HuH-7.5 (cell line): ENCODE results near the gene FRMD8.
"Not testable (repeated sequence)": the region's sequence is repeated elsewhere in the genome, so short reads cannot be mapped to it uniquely, and the experiment has no call there.

ENCODE experiments used
- DNase-seq: peaks from one replicate; pipeline ENCODE4 v3.0.0; 2011; ENCODE audit warnings: low spot score

FRMD8 gene

DNA sequence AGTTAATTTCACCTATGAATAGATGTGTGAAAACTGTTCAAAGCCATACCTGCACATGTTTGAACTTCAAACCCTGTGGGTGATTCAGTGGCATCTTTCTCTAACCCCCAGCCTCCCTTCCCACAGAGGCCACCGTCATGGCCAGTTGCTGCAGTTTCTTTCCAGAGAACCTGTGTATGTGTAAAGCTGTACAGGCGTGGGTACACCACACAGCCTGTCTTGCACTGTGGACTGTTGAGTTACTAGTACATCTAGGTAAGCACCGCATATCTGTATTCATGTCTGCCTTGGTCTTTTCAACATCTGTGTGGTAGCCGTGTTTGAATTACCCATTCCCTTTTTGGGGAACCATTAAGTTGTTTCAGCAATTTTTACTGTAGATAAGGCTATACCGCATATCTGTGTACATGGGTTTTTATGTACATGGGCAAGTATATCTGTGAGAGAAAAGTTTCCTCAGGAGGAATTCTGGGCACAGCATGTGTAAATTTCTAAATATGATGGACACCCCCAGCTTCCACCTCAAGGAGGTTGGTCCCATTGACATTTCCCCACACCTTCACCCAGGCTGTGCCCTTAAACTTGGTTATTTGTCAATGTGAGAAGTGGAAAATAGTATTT is 50.1 kb downstream of the FRMD8 start:
- no peak for DNase-seq

DNA sequence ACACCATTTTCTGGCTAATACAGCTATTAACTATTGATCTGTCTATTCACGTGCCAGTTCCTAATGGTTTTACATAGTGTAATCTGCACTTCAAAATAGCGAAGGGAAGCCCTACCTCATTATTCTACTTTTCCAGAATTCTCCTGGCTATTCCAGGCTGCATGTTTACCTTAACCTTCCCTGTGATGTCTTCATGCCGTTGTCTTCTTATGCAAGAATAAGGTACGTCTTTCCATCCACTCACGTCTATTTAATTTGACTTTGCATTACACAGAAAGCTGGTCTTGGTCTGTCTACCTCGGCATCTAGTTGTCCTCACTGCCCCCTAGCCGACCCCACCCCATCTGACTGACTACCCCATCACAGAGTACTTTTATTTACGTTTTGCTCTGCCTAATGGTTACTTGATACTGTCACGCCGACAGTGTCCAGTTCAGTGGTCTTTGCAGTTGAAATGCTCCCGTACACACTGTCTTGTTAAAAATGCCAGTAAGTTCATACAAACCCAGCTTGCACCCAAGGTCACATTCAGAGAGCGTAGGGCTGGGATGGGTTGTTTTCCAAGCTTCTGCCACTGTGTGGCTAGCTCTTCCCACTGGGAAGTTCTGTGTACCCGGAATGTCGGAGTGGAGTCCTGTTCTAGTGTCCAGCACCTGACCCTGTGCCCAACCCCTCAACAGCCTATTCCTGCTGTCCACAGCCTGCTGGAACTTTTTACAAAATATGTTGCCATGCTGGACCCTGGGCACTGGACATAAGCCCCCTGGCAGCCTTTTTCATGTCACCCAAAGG is 51.2 kb downstream of the FRMD8 start:
- DNase-seq: no peak

DNA sequence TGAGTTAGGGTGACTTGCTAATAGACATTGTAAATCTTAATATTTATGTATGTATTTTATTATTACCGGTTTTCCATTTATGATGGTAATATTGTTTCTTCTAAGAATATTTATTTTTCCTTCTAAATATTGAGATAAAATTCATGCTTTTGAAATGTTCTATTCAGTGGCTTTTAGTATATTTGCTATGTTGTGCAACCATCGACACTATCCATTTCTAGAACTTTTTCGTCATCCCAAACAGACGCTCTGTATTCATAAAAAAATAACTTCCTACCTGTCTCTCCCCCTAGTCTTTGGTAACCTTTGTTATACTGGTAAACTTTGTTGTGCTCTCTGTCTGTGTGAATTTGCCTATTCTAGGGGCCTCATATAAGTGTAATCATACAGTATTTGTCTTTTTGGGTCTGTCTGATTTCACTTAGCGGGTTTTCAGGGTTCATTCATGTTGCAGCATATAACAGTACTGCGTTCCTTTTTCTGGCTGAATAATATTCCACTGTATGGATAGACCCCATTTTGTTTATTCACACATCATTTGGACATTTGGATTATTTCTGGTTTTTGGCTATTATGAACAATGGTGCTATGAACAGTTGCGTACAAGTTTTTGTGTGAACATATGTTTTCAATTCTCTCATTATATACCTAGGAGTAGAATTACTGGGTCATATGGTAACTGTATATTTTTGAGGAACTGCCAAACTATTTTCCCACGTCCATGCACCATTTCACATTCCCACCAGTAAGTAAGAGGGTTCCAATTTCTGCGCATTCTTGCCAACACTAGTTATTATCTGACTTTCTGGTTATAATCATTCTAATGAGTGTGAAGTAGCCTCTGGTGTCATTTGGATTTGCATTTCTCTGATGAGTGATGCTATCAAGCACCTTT is 52.1 kb downstream of the FRMD8 start:
- DNase-seq: no peak

DNA sequence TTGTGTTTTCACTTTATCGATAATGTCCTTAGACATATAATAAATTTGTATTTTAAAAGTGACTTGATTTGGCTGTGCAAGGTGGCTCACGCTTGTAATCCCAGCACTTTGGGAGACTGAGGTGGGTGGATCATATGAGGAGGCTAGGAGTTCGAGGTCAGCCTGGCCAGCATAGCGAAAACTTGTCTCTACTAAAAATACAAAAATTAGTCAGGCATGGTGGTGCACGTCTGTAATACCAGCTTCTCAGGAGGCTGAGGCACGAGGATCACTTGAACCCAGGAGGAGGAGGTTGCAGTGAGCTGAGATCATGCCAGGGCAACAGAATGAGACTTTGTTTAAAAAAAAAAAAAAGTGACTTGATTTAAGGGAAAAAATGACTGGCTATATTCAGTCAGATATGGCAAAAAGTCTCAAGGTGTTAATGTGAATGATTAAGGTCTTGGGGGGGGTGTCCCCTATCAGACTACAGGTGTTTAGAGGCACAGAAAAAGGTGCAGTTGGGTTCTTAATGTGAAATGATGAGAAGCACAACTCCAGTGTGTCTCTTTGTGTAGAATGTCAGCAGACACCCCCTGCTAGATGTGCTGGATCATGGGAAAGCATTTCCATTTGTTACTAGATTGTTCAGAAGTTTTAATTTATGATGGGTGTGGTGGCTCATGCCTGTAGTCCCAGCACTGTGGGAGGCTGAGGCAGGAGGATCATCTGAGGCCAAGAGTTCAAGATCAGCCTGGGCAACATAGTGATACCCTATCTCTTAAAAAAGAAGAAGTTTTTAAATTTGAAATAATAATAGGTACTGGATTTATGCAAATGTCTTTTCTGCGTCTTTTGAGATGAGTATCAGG is 53.1 kb downstream of the FRMD8 start:
- DNase-seq: no peak

DNA sequence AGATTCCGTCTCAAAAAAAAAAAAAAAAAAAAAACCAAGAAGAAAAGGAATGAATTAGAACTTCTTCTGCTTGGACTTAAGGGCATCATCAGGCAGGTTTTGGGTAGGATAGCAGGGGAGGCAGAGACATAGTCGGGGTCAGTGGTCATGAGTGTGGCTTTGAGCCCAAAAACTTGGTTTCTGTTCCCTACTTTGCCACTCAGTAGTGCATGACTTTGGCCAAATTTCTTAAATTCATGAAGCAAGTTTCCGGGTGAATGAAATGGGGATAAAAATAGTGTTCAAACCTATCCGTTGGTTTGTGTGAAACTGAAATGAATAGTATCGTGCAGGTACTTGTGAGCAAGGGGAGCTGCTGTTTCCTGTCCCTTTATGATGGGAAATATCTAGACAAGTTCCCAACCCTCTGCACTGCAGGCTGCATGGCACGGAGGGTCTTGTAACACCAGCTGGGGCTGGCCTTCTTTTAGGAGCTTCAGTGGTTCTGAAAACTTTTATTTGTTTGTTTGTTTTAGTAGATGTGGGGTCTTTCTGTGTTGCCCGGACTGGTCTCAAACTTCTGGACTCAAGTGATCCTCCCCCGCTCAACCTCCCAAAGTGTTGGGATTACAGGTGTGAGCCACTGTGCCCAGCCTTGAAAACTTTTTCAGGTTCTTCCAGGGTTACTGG is 54.5 kb downstream of the FRMD8 start:
- DNase-seq: no peak

DNA sequence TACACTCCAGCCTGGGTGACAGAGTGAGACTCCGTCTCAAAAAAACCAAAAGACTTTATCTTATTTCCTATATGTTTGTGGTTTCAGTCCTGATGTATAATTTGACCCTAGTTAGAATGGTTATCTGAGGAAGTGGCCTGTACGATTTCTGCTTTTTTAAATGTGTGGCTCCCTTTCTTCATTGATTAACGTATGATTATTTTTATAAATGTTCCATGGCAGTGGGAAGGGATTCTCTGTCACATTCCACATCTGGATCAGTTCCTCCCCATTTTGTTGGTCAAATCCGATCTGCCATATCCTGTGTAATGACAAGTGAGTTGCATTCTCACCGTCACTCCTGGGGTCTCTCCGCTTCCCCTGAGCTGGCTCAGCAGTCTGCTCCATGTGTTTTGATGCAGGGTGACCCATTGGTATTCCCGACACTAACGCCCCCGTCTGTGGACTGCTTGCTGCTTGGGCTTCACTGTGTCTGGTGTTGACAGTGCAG is 56.5 kb downstream of the FRMD8 start:
- no peak for DNase-seq

DNA sequence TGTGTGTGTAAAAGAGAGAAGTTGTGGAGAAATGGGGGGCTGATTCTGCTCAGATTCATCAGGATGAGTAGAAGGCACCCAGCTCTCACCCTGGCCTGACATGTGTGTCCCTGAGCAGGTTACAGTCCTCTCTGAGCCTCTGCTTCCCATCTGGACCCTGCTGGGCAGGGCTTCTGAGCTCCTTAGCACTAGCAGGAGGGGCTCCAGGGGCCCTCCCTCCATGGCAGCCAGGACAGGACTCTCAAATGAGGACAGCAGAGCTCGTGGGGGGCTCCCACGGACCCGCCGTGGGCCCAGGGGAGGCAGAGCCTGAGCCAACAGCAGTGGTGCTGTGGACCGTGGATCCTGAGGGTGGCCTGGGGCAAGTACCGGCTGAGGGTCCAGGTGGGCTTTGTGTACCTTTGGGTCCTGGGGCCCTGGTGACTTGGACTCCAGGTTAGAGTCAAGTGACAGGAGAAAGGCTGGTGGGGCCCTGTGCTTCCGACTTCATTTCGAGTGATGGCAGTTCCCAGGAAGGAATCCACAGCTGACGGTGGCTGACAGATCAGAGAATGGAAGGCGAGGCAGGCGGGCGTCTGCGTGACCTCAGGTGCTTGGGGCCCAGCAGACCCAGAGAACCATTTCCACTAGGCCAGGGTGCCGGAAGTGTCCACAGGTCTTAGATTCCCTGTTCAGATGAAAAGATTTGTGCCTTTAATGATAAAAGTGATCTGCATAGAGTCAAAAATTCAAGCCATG is 58.0 kb downstream of the FRMD8 start:
- DNase-seq: no peak

DNA sequence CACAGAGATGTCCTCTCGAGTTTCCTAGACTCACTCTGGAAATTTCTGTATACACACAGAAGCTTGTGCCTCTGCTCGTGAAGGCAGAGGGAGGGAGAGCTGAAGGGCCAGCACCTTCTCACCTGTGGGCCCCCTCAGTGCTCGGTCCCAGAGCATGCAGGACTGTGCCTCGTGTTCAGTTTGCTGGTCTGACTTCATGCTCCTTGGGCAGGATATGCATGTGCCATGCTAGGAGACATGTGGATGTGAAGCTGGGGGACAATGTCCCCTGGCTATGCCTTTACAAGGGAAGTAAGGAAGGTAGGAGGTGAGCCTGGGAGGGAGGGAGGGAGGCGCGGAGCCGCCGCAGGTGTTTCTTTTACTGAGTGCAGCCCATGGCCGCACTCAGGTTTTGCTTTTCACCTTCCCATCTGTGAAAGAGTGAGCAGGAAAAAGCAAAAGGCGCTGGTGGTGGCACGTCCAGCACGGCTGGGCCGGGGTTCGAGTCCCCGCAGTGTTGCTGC is 58.7 kb downstream of the FRMD8 start:
- DNase-seq: no peak

DNA sequence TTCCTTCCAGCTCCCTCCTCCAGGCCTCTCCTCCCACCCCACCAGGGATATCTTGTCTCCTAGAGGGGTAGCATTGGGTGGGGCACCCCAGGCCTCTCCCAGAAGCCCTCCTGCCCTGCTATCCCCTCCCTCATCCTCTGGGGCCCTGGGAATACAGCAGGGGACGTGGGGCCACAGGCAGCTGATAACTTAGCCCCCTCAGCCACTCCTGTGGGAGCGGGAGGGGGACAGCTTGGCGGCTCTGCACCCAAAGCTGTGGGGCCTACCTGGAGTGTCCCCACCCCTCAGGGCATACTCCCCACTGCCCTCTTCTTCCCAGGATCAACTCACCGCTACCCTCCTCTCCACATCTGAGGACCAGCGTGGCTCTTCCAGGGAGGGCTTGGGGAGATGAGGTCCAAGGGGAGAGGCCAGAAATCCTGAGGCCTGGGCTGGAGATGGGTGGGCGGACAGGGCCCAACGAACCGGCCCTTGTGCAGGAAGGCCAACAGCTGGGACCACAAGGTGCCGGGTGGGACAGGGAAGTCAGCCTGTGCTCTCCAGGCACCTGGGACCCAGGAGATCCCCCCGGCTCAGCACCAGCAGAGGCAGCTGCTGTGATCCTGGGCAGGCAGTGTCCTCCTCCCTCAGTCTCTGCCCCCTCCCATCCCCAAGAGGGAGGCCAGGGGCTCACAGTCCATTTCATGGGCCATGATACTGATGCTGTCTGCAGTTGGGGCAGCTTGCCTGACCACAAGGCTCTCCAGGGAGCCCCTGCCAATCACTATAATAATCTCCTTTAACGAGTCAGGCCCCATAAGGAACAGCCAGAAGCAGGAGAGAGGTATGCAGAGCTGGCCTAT is 59.4 kb downstream of the FRMD8 start:
- no peak for DNase-seq

DNA sequence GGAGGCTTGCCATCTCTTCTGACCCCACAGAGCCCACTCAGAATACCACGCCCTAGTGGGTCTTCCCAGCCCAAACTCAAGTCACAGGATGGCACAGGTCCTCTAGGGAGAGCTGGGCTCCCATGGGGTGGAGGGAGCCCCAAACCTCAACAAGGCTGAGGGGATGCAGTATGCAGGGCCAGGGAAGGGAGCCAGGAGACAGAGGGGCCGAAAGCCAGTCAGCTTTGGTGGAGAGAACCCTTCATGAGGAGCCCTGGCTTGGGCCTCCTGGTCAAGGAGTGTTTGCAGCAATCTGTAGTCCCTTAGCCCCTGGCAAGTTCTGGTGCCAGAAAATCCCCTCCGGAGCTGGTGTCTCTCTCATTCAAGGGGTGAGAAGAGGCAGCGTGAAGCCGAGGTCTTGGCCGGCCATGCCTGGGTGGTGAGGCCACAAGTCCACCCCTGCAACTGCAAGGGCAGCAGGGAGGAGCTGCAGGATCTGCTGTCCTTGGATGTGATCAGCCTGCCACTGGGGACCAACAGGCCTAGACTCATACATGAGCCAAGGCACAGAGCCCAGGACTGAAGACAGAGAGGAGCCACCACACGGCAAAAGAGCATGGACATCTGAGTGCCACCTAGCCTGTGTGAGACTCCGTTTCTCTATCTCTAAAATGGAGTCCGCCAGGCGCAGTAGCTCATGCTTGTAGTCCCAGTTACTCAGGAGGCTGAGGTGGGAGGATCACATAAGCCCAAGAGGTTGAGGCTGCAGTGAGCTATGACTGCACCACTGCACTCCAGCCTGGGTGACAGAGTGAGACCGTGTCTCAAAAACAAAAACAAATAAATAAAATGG is 60.2 kb downstream of the FRMD8 start:
- no peak for DNase-seq

DNA sequence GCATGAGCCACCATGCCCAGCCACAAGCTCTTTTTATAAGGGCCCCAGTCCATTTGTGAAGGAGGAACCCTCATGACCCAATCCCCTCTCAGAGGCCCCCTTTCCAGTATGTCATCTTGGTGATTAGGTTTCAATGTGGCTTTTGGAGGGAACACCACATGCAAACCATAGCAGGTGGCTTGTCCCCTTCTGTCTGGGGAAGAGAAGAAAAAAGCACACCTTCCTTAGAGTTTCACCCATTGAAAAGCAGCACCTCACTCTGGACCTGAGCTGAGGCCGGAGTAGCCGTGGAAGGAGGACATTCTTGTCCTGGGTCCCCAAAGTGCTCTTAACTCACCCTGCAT is 61.6 kb downstream of the FRMD8 start:
- no peak for DNase-seq

DNA sequence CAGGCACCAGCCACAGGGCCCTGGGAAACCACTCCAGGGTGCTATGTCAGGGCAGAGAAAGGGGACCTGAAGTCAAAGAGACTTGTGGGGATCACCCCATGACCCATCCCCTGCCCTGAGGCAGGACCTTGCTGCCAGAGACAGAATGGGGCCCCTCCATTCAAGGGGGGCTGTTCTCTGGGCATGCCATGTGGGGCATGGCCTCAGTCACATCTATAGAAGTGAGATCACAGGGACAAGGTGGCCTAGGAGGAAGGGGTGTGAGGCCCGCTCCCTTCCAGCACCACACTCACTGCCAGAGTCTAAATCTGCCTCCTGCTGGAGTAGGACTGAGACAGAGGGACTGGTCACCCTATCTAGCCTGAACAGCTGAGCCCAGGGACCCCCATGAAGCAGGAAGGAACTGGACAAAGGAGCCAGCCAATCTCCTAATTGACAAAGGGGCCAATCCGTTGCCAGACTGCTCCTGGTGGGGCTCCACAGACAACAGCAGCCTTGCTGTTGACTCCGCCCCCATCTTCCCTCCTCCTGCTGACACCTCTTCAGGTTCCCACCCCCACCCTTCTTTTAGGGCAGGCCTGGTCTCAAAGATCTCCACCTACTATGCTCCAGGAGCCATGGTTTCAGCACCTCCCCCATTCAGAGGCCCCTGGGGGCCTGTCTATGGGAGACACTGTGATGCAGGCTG is 62.1 kb downstream of the FRMD8 start:
- DNase-seq: no peak

DNA sequence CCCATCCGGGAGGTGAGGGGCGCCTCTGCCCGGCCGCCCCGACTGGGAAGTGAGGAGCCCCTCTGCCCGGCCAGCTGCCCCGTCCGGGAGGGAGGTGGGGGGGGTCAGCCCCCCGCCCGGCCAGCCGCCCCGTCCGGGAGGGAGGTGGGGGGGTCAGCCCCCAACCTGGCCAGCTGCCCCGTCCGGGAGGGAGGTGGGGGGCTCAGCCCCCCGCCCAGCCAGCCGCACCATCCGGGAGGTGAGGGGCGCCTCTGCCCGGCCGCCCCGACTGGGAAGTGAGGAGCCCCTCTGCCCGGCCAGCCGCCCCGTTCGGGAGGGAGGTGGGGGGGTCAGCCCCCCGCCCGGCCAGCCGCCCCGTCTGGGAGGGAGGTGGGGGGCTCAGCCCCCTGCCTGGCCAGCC is 64.9 kb downstream of the FRMD8 start:
- DNase-seq: not testable (repeated sequence)

DNA sequence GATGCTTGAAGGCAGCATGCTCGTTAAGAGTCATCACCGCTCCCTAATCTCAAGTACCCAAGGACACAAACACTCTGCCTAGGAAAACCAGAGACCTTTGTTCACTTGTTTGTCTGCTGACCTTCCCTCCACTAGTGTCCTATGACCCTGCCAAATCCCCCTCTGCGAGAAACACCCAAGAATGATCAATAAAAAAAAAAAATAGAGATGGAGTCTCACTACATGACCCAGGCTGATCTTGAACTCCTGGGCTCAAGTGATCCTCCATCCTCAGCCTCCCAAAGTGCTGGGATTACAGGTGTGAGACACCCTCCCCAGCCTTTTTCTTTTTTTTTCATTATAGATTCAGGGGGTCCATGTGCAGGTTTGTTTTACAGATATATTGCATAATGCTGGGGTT is 65.8 kb downstream of the FRMD8 start:
- DNase-seq: not testable (repeated sequence)

DNA sequence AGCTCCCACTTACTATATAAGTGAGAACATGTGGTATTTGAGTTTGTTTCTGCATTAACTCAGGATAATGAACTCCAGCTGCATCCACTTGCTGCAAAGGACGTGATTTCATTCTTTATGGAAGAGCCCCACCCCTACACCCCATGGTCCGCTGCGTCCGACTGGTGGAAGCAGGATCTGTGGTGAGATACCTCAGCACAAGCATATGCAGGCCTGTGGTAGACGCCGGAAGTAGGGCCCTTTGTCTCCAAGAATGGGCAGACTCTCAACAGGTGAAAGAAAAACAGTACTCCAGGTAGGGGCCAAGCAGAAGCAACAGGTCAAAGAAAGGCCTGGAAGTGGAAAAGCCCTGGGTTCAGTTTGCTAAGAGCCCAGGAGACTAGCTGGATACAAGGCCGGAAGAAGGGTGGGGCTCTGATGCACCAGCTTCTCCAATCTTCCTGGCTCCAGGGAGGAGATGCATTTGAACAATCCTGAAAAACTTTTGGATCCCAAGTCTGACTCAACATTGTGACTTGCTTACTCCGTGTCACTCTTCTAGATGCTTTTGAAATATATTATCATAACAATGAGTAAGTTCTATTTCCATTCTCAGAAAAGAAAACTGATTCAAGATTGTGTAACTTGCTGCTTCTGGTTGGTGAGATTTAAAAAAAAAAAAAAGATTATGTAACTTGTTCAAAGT is 66.5 kb downstream of the FRMD8 start:
- DNase-seq: no peak

DNA sequence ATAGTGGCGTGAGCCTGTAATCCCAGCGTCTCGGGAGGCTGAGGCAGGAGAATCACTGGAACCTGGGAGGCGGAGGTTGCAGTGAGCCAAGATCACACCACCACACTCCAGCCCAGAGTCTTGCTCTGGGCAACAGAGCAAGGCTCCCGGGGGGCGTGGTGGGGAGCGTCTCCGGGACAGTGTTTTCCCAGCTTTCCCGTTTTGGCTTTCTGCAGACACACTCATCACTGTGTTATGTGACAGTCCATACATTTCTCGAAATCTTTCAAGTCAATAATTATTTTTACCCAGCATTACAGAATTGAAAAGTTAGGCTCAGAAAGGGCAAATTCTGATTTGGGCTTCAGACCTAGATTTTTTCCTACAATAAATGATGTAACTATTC is 67.9 kb downstream of the FRMD8 start:
- no peak for DNase-seq

DNA sequence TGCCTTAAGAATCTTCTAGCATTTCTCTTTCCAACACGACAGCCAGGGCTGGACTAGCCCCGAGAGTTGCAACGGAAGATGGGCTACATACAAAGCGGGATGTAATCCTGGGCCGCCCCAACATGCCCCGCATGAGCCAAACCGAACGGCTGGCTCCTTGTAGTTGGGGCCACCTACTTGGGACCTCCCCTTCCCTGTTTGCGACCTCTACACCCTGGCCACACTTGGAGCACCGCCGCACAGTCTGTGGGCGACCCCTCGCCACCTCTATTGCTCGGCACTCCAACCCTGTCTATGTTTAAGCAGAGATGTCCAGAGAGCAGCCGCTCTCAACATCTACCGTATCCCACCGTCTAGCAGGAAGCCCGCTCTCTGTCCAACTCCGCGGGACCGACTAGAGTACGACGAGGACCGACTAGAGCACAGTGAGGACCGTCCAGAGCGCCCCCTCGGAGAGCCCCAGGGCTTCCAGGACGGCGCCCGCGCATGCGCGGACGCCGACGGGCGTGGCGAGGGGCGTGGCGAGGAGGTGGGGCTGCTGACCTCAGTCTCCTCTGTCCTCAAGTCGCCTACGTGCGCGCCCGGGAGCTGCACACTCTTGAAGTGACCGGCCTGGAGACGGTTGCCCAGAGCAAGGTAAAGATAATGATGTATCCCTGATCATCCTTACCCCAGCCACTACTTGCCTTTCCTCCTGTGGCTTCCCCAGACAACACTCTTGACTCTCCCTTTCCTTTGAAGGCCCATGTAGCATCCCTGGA is 68.4 kb downstream of the FRMD8 start:
- DNase-seq: peak; percentile 76
